IPS-20b (cell line): ENCODE data around the gene ACMSD.

ENCODE experiments used
- H3K27ac ChIP-seq: one replicate; pipeline ENCODE4 v1.5.1; 2013; ENCODE audit warnings: low read length
- H3K27me3 ChIP-seq: 2 replicates; pipeline ENCODE4 v1.6.1; 2013; ENCODE audit warnings: mild to moderate bottlenecking, low read length, inconsistent platforms; ENCODE audit not compliant: insufficient read depth
- H3K36me3 ChIP-seq: 2 replicates; pipeline ENCODE4 v1.6.1; 2013; ENCODE audit warnings: low read depth, mild to moderate bottlenecking, inconsistent platforms, low read length, moderate library complexity; ENCODE audit not compliant: insufficient read depth
- H3K4me1 ChIP-seq: 2 replicates; pipeline ENCODE4 v1.6.1; 2013; ENCODE audit warnings: mild to moderate bottlenecking, control low read depth, inconsistent platforms, low read length, moderate library complexity; ENCODE audit not compliant: insufficient read depth
- H3K4me3 ChIP-seq: 2 replicates; pipeline ENCODE4 v1.5.1; 2013; ENCODE audit warnings: mild to moderate bottlenecking, low read length, inconsistent platforms
- H3K9ac ChIP-seq: 2 replicates; pipeline ENCODE4 v1.6.1; 2013; ENCODE audit warnings: low read depth, mild to moderate bottlenecking, inconsistent platforms, low read length, moderate library complexity
- H3K9me3 ChIP-seq: 2 replicates; pipeline ENCODE4 v1.6.1; 2013; ENCODE audit warnings: mild to moderate bottlenecking, low read depth, low read length, inconsistent platforms; ENCODE audit not compliant: insufficient read depth

ACMSD gene

DNA sequence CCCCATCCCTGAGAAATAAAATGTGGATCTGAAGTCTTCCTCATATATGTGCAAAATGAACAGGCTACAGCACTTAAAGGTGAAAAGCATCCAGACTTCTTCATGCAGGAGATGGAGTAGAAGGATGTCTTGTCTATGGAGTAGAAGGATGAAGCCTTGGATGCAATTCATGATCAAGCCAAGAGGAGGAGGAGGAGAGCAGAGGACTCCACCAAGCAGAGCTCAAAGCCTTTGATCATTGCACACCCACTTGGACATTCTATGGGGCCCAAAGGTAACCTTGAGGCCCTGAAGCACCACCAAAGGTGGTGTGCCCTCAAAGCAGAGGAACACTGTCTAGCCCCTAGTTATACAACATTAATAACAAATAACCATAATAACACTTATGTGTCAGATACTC is 17.3 kb downstream of the ACMSD start:
- Histone ChIP-seq H3K27me3 (no peaks in the 10 kb centered on the region), H3K9ac (no peak overlapping the region), H3K9me3 (no peaks in the 10 kb centered on the region), H3K27ac (no peak overlapping the region), H3K4me3 (no peak overlapping the region), H3K4me1 (no peaks in the 10 kb centered on the region), H3K36me3 (no peaks in the 10 kb centered on the region)

DNA sequence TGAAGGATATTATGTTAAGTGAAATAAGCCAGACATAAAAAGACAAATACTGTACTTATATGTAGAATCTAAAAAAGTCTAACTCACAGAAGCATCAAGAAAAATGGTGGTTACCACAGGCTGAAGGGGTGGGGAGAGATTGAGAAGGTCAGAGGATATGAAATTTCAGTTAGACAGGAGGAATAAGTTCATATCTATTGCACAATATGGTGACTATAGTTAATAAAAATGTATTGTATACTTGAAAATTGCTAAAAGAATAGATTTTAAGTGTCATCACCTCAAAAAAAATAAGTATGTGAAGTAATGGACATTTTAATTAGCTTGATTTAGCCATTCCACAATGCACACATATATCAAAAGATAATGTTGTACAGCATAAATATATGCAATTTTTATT is 19.8 kb downstream of the ACMSD start:
- Histone ChIP-seq H3K36me3 (no peaks in the 10 kb centered on the region), H3K27ac (no peak overlapping the region), H3K9me3 (no peaks in the 10 kb centered on the region), H3K27me3 (no peaks in the 10 kb centered on the region), H3K4me3 (no peak overlapping the region), H3K4me1 (no peaks in the 10 kb centered on the region), H3K9ac (no peak overlapping the region)

DNA sequence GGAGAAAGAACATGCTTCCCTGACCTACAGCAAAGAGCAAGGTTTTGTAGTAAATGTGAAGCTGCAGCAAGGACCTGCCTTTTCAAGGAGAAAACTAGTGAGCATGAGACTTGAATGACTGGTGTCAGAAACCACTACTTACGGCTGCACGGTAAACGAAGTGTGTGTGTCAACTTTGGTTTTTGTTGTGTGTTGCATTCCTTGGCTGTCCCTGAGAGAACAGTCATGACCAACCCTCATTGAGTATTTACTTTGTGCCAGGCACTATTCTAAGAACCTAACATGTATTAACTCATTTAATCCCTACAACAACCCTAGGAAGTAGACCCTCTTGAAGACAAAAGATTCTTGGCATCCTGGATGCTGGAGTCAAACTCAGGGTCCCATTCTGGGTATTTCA is 22.8 kb downstream of the ACMSD start:
- H3K4me1 ChIP-seq: no peaks in the 10 kb centered on the region
- H3K4me3 ChIP-seq: no peak overlapping the region
- H3K9ac ChIP-seq: no peak overlapping the region
- H3K27ac ChIP-seq: no peak overlapping the region
- no peaks in the 10 kb centered on the region for H3K27me3 ChIP-seq
- H3K36me3 ChIP-seq: no peaks in the 10 kb centered on the region
- no peaks in the 10 kb centered on the region for H3K9me3 ChIP-seq

DNA sequence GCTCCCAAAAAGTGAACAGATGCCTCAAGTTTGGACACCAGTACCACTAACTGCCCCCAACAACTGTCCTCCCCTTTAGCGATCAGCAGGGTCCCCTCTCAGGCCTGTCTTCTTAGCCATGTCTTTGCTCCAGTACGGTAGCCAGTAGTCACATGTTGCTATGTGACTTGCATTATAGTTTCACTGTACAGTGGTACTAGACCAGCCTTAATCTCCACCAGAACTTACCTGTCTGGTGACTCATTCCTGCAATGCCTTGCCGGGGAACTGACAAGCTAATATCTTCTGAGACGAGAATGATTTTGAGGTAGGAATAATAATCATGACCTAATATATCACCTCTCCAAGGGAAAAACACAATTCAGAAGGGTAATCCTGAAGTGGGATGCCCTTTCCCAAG is 23.7 kb downstream of the ACMSD start:
- H3K27ac ChIP-seq: no peak overlapping the region
- H3K36me3 ChIP-seq: no peaks in the 10 kb centered on the region
- no peaks in the 10 kb centered on the region for H3K9me3 ChIP-seq
- no peak overlapping the region for H3K9ac ChIP-seq
- H3K27me3 ChIP-seq: no peaks in the 10 kb centered on the region
- H3K4me3 ChIP-seq: no peak overlapping the region
- H3K4me1 ChIP-seq: no peaks in the 10 kb centered on the region

DNA sequence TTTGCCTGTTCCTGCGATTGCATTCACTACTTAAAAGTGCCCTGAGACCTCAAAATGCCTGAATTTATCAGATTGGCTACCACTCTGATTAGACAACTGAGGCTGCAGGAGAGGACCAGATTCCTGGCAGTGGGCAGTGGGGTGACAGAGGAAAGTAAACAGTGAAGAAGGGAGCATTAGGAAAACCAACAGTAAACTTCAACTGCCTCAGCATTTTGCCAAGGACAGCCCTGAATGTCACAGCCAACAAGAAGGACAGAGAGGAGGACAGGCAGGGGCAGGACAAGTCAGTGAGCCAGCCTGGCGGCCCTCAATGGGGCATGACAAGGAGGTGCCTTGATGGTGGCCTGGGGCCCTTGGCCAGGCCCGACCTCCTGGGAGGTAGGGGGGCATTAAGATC is 24.3 kb downstream of the ACMSD start:
- no peaks in the 10 kb centered on the region for H3K36me3 ChIP-seq
- no peak overlapping the region for H3K4me3 ChIP-seq
- no peak overlapping the region for H3K27ac ChIP-seq
- H3K9ac ChIP-seq: no peak overlapping the region
- H3K27me3 ChIP-seq: no peaks in the 10 kb centered on the region
- no peaks in the 10 kb centered on the region for H3K4me1 ChIP-seq
- H3K9me3 ChIP-seq: no peaks in the 10 kb centered on the region

DNA sequence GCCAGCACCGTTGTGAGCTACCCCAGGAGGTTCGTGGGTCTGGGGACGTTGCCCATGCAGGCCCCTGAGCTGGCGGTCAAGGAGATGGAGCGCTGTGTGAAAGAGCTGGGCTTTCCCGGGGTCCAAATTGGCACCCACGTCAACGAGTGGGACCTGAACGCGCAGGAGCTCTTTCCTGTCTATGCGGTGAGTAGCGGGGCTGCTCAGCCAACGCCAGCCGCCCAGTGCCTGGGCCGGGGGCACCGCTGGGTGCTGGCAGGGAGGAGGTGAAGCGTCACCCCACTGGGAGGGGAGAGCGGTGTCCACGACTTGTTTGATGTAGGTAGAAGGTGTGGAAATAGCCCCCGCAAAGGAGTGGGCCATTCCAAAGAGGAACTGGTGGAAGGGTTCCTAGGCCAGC is 25.0 kb downstream of the ACMSD start:
- H3K27me3 ChIP-seq: no peaks in the 10 kb centered on the region
- no peaks in the 10 kb centered on the region for H3K36me3 ChIP-seq
- H3K9ac ChIP-seq: no peak overlapping the region
- H3K4me3 ChIP-seq: no peak overlapping the region
- H3K4me1 ChIP-seq: no peaks in the 10 kb centered on the region
- H3K27ac ChIP-seq: no peak overlapping the region
- H3K9me3 ChIP-seq: no peaks in the 10 kb centered on the region

DNA sequence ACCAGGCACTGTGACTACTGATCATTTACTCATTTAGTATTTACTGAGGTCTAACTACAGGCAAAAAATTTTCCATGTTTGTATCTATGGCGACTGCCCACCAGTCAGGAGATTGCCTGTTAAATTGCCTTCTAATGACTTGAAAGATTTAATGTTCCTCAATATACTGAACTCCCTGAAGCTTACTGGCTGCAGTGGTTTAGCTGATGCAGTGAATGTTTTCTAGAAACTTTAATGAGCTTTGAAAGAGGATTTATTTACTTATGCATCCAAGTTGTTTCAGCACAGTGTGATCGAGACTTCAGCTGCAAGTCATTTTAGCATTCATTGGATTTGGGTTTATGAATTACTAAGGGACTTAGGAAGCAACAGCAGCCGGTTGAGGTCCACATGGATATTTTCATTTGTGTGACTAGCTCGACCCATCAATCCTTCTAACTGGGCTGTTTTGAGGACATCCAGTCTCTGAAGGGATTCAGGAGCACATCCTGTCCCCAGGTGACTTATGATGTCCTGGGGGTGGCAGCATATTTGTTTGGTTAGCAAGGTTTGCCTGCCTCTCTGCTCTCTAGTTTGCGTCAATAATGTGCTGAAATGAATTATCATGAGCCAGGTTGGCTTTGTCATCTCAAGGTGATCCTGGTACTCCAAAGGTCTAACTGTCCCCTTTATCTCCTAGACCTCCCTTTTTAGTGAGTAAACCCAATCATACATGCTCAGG is 26.8 kb downstream of the ACMSD start:
- H3K4me3 ChIP-seq: no peak overlapping the region
- no peak overlapping the region for H3K27ac ChIP-seq
- H3K9ac ChIP-seq: no peak overlapping the region
- H3K9me3 ChIP-seq: no peaks in the 10 kb centered on the region
- H3K4me1 ChIP-seq: no peaks in the 10 kb centered on the region
- no peaks in the 10 kb centered on the region for H3K27me3 ChIP-seq
- H3K36me3 ChIP-seq: no peaks in the 10 kb centered on the region

DNA sequence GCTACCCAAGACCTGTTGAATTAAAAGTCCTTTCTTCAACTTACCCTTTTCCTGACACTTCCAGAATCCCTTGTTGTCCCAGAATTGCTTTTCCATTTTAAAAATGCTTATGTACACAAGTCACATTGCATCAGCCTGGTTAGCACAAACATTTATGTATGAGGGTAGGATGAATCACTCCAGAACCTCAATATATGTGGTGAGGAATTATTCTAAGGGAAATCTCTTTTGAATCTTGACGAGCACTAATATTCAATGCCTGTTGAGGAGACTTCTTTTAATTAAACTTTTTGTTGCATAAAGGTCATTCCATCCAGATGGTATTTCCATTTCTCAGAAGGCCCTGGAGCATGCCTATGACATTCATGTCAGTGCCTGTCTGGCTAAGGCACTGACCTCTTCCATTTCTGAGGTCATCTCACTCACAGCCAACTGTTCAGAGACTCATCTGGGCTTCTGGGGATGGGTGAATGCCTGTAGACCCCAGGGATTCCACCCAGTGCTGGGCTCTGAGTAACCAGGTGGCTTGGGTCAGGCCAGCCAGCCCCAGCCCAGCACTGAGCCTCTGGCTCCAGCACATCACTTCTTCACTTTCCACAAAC is 28.2 kb downstream of the ACMSD start:
- Histone ChIP-seq H3K4me3 (no peak overlapping the region), H3K9me3 (no peaks in the 10 kb centered on the region), H3K36me3 (no peaks in the 10 kb centered on the region), H3K27ac (no peak overlapping the region), H3K27me3 (no peaks in the 10 kb centered on the region), H3K4me1 (no peaks in the 10 kb centered on the region), H3K9ac (no peak overlapping the region)

DNA sequence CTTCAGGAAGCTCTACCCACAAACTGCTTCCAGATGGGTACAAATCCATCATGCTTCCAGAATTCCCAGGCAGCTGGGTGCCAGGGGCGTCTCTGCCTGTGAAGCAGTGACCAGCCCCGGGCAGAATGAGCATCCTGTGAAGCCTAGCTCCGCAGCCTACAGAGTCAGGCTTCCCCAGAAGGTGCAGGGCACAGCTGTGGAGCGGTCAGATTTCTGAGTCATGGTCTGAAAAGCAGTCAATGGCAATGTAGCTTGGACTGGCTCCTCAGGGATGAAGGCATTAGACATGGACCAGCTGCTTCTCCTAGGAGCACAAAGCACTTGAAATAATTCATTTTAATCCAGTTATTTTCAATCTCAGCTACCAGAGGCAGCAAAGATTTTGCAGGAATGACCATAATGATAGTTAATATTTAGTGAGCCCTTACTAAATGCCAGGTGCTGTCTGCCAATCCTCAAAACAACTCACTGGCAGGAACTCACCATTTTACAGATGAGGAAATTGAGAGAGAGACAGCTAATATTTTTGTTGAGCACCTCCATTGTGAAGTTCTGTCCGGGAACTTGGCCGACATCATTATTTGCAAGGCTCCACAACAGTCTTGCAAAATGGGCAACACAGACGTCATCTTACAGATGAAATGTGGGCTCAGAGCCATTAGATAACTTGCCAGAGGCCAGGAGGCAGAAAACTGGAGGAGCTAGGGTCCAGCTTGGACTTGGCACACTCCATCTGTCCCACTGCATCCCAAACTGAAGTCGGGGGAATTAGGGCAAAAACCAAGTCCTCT is 31.7 kb downstream of the ACMSD start:
- Histone ChIP-seq H3K27ac (no peak overlapping the region), H3K36me3 (no peaks in the 10 kb centered on the region), H3K4me3 (no peak overlapping the region), H3K9ac (no peak overlapping the region), H3K4me1 (no peaks in the 10 kb centered on the region), H3K9me3 (no peaks in the 10 kb centered on the region), H3K27me3 (no peaks in the 10 kb centered on the region)

DNA sequence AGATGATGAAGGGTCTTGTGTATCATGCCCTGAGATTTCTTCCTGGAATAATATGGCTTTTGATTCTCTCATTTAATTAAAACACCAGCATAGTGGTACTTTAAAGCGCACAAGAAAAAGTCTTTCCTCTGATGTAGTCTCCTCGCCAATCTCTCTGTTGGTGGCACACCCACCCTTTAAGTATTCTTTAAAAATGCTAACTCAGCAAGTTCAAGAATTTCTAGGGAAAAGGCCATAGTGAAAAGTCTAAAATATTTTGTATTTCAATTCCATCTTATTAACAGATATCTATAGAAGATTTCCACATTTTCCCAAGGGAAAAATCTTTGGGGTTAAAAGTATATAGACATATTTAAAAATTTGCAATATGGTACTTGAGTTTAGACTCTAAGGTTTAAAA is 34.7 kb downstream of the ACMSD start:
- H3K9ac ChIP-seq: no peak overlapping the region
- H3K9me3 ChIP-seq: no peaks in the 10 kb centered on the region; the same call in 1 of the 2 replicates
- no peak overlapping the region for H3K4me3 ChIP-seq
- H3K27me3 ChIP-seq: no peaks in the 10 kb centered on the region
- no peaks in the 10 kb centered on the region for H3K4me1 ChIP-seq
- no peak overlapping the region for H3K27ac ChIP-seq
- H3K36me3 ChIP-seq: no peaks in the 10 kb centered on the region

DNA sequence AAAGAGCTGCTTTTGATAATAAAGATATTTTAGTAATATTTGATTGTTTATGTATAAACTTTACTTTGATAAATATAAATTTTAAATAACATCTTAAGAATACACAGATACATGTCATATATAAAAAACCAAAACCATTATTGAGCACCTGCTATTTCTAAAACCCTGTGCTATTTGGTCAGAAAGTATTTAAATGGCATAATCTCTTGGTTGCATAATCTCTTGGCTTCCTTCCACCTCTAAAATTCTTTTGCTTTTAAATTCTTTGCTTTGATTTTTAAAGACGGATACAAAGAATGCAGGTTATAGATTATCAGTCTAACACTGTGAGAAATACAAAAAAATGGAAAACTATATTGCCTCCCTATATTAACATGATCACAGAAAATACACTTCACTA is 36.9 kb downstream of the ACMSD start:
- H3K27me3 ChIP-seq: no peaks in the 10 kb centered on the region

DNA sequence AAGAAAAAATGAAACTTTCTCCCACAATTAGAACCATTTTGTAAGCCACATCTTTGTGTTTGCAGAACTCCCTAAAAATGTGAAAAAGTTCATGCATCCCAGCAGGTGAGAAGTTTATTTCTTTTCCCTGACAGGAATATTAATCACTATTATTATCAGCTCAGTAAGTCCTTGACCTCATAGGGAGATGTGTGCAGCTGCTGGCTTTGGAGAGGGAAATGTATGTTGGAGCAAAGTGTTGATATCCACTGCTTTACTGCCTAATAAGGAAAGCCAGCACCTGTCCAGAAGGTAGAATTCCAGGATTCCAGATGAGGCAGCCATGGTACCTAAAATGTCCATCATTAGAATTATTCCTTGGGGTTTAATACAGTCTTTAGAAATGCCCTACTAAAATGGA is 44.4 kb downstream of the ACMSD start:
- no peak overlapping the region for H3K27ac ChIP-seq

More for the DNA sequence above, 36.9 kb downstream of the ACMSD start:
- H3K36me3 ChIP-seq: no peaks in the 10 kb centered on the region
- no peak overlapping the region for H3K9ac ChIP-seq
- H3K9me3 ChIP-seq: no peaks in the 10 kb centered on the region; the same call in 1 of the 2 replicates
- H3K27ac ChIP-seq: no peak overlapping the region
- no peak overlapping the region for H3K4me3 ChIP-seq
- no peaks in the 10 kb centered on the region for H3K4me1 ChIP-seq

More for the DNA sequence above, 44.4 kb downstream of the ACMSD start:
- Histone ChIP-seq H3K4me3 (no peak overlapping the region), H3K36me3 (no peaks in the 10 kb centered on the region), H3K9ac (no peak overlapping the region), H3K9me3 (no peaks in the 10 kb centered on the region; the same call in 1 of the 2 replicates), H3K4me1 (no peaks in the 10 kb centered on the region), H3K27me3 (no peaks in the 10 kb centered on the region)
